Activated naive CD4-positive, alpha-beta T cell treated with anti-CD3 and anti-CD28 coated beads, Interleukin-2, amount 50 U/mL, for 24 hours (primary cell): Measurements from ENCODE around the gene WDR81.
"Not testable (repeated sequence)": the region's sequence is repeated elsewhere in the genome, so short reads cannot be mapped to it uniquely, and the experiment has no call there.

Experiments used
- H3K27ac Mint-ChIP-seq: one replicate; pipeline ENCODE4 v1.8.0; 2021; ENCODE audit warnings: mild to moderate bottlenecking, mixed read lengths
- H3K27me3 Mint-ChIP-seq: one replicate; pipeline ENCODE4 v1.8.0; 2021; ENCODE audit warnings: mixed read lengths
- H3K36me3 Mint-ChIP-seq: one replicate; pipeline ENCODE4 v1.8.0; 2021; ENCODE audit warnings: mixed read lengths
- H3K4me1 Mint-ChIP-seq: one replicate; pipeline ENCODE4 v1.8.0; 2021; ENCODE audit warnings: mixed read lengths
- H3K4me3 Mint-ChIP-seq: one replicate; pipeline ENCODE4 v1.8.0; 2021; ENCODE audit warnings: mild to moderate bottlenecking, mixed read lengths
- H3K9me3 Mint-ChIP-seq: one replicate; pipeline ENCODE4 v1.8.0; 2021; ENCODE audit warnings: mixed read lengths

Gene WDR81

DNA sequence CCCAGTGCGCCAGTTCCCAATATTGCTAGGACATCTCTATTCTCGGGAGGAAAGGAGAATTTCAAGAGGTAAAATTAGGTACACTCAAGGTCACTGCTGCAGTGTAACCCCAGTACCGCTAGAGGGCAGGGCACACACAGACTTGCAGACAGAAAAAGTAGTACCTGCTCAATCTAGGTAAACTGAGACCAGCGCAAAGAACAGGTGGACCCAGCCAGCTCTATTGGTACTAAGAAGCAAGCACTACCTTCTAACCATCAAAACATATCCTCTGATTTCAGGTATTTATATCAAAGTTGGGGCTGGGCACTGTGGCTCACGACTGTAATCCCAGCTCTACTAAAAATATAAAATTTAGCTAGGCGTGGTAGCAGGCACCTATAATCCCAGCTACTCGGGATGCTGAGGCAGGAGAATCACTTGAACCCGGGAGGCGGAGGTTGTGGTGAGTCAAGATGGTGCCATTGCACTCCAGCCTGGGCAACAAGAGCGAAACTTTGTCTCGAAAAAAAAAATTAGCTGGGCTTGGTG is 3.6 kb upstream of the WDR81 start:
- H3K4me3 Mint-ChIP-seq = peak overlapping the region; percentile 24
- peaks cover 1% of the 10 kb centered on the region for H3K36me3 Mint-ChIP-seq
- no peaks in the 10 kb centered on the region for H3K27me3 Mint-ChIP-seq
- H3K9me3 Mint-ChIP-seq = no peaks in the 10 kb centered on the region
- H3K4me1 Mint-ChIP-seq = peaks cover 31% of the 10 kb centered on the region
- H3K27ac Mint-ChIP-seq = no peak overlapping the region

DNA sequence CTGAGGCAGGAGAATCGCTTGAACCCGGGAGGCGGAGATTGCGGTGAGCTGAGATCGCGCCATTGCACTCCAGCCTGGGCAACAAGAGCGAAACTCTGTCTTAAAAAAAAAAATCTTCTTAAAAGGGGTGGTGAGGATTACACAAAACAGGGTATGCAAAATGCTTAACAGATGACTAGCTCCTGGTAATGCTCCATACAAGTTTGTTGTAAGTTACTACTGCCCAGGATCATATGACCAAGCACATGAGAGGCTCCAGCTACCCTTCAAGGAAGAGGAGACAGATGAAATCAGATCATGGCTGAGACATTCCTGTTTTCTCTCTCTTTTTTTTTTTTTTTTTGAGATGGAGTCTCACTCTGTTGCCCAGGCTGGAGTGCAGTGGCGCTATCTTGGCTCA is 2.5 kb upstream of the WDR81 start:
- not testable (repeated sequence) for H3K27ac Mint-ChIP-seq, H3K36me3 Mint-ChIP-seq, H3K4me3 Mint-ChIP-seq, H3K27me3 Mint-ChIP-seq, H3K9me3 Mint-ChIP-seq
- H3K4me1 Mint-ChIP-seq = peaks cover 34% of the 10 kb centered on the region

DNA sequence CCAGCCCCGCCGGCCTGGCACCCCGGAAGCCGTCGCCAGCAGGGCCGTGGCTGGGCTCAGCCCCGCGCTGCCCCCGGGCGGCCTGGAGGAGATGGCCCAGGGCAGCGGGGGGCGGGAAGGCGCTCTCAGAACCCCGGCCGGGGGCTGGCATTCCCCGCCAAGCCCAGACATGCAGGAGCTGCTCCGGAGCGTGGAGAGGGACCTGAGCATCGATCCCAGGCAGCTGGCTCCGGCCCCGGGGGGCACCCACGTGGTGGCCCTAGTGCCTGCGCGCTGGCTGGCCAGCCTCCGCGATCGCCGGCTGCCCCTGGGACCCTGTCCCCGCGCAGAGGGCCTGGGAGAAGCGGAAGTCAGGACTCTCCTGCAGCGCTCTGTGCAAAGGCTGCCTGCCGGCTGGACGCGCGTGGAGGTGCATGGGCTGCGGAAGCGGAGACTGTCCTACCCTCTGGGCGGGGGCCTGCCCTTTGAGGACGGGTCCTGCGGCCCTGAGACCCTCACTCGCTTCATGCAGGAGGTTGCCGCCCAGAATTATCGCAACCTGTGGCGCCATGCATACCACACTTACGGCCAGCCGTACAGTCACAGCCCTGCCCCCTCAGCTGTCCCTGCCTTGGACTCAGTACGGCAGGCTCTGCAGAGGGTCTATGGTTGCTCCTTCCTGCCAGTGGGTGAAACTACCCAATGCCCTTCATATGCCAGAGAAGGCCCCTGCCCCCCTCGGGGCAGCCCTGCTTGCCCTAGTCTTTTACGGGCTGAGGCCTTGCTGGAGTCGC is 551 bp downstream of the WDR81 start:
- Mint-ChIP-seq H3K9me3 (no peaks in the 10 kb centered on the region), H3K36me3 (peaks cover 4% of the 10 kb centered on the region), H3K4me3 (peak overlapping the region; percentile 78), H3K27ac (peak overlapping the region; percentile 65), H3K27me3 (no peaks in the 10 kb centered on the region), H3K4me1 (peaks cover 45% of the 10 kb centered on the region)

DNA sequence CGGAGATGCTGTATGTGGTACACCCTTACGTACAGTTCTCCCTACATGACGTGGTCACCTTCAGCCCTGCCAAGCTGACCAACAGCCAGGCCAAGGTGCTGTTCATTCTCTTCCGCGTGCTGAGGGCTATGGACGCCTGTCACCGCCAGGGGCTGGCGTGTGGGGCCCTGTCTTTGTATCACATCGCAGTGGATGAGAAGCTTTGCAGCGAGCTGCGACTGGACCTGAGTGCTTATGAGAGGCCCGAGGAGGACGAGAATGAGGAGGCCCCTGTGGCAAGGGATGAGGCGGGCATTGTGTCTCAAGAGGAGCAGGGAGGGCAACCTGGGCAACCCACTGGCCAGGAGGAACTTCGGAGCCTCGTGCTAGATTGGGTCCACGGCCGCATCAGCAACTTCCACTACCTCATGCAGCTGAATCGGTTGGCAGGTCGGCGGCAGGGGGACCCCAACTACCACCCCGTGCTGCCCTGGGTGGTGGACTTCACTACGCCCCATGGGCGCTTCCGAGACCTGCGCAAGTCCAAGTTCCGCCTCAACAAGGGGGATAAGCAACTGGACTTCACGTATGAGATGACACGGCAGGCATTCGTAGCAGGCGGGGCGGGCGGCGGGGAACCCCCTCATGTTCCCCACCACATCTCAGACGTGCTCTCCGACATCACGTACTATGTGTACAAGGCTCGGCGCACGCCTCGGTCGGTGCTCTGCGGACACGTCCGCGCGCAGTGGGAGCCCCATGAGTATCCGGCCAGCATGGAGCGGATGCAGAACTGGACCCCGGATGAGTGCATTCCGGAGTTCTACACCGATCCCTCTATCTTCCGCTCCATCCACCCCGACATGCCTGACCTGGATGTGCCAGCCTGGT is 1.4 kb downstream of the WDR81 start:
- no peaks in the 10 kb centered on the region for H3K9me3 Mint-ChIP-seq
- no peaks in the 10 kb centered on the region for H3K27me3 Mint-ChIP-seq
- H3K4me3 Mint-ChIP-seq = peak overlapping the region; percentile 78
- peaks cover 41% of the 10 kb centered on the region for H3K4me1 Mint-ChIP-seq
- H3K27ac Mint-ChIP-seq = peak overlapping the region; percentile 65
- peaks cover 4% of the 10 kb centered on the region for H3K36me3 Mint-ChIP-seq

DNA sequence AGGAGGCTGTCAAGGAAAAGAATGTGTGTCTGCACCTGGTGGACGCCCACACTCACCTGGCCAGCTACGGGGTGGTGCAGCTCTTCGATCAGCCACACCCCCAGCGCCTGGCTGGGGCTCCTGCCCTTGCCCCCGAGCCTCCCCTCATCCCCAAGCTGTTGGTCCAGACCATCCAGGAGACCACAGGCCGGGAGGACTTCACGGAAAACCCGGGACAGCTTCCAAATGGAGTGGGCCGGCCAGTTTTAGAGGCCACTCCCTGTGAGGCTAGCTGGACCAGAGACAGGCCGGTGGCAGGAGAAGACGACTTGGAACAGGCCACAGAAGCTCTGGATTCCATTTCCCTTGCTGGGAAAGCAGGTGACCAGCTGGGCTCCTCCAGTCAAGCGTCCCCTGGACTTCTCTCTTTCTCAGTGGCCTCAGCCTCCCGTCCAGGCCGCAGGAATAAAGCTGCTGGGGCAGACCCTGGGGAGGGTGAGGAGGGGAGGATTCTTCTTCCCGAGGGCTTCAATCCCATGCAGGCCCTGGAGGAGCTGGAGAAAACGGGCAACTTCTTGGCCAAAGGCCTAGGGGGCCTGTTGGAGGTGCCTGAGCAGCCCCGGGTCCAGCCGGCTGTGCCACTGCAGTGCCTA is 2.2 kb downstream of the WDR81 start:
- Mint-ChIP-seq H3K9me3 (no peaks in the 10 kb centered on the region), H3K4me3 (no peak overlapping the region), H3K4me1 (peaks cover 39% of the 10 kb centered on the region), H3K27me3 (no peaks in the 10 kb centered on the region), H3K27ac (no peak overlapping the region), H3K36me3 (peaks cover 4% of the 10 kb centered on the region)

DNA sequence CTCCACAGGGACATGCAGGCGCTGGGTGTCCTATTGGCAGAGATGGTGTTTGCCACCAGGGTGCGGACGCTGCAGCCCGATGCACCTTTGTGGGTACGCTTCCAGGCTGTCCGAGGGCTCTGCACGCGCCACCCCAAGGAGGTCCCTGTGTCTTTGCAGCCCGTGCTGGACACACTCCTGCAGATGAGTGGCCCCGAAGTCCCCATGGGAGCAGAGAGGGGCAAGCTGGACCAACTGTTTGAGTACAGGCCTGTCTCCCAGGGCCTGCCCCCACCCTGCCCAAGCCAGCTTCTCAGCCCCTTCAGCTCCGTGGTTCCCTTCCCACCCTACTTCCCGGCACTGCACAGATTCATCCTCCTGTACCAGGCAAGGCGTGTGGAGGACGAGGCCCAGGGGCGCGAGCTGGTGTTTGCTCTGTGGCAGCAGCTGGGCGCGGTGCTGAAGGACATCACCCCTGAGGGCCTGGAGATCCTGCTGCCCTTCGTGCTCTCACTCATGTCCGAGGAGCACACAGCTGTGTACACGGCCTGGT is 2.8 kb downstream of the WDR81 start:
- no peak overlapping the region for H3K27ac Mint-ChIP-seq
- H3K9me3 Mint-ChIP-seq = no peaks in the 10 kb centered on the region
- no peaks in the 10 kb centered on the region for H3K27me3 Mint-ChIP-seq
- H3K4me3 Mint-ChIP-seq = no peak overlapping the region
- peaks cover 39% of the 10 kb centered on the region for H3K4me1 Mint-ChIP-seq
- peaks cover 4% of the 10 kb centered on the region for H3K36me3 Mint-ChIP-seq

DNA sequence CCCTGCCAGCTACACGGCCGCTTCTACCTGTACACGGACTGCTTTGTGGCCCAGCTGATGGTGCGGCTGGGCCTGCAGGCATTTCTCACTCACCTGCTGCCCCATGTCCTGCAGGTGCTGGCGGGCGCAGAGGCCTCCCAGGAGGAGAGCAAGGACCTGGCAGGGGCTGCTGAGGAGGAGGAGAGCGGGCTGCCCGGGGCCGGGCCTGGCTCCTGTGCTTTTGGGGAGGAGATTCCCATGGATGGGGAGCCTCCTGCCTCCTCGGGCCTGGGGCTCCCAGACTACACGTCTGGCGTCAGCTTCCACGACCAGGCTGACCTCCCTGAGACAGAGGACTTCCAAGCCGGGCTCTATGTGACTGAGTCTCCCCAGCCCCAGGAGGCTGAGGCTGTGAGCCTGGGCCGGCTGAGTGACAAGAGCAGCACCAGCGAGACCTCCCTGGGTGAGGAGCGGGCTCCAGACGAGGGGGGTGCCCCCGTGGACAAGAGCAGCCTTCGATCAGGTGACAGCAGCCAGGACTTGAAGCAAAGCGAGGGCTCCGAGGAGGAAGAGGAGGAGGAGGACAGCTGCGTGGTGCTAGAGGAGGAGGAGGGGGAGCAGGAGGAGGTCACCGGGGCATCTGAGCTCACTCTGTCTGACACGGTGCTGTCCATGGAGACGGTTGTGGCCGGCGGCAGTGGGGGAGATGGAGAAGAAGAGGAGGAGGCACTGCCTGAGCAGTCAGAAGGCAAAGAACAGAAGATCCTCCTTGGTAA is 3.5 kb downstream of the WDR81 start:
- H3K27me3 Mint-ChIP-seq = no peaks in the 10 kb centered on the region
- H3K27ac Mint-ChIP-seq = peak overlapping the region; percentile 55
- H3K4me3 Mint-ChIP-seq = peak overlapping the region; percentile 36
- H3K9me3 Mint-ChIP-seq = no peaks in the 10 kb centered on the region
- peaks cover 4% of the 10 kb centered on the region for H3K36me3 Mint-ChIP-seq
- H3K4me1 Mint-ChIP-seq = peaks cover 35% of the 10 kb centered on the region

DNA sequence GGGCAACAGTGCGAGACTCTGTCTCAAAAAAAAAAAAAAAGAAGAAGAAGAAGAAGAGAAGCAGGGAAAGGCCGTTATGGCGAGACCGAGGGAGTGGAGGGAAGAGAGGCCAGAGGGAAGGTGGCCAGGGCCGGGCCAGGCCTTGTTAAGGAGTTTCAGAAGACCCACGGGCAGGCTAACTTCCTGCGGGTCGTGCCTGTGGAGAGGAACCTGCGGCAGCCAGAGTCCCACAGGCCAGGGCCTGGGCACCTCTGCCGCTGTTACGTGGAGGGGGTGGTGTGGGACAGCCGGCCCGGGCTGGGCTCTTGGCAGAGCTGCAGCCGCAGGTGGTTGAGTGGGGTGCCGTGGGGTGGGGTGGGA is 5.4 kb downstream of the WDR81 start:
- H3K36me3 Mint-ChIP-seq = peaks cover 4% of the 10 kb centered on the region
- H3K4me3 Mint-ChIP-seq = peak overlapping the region; percentile 49
- H3K27me3 Mint-ChIP-seq = no peaks in the 10 kb centered on the region
- H3K27ac Mint-ChIP-seq = no peak overlapping the region
- H3K9me3 Mint-ChIP-seq = no peaks in the 10 kb centered on the region
- H3K4me1 Mint-ChIP-seq = peaks cover 29% of the 10 kb centered on the region

DNA sequence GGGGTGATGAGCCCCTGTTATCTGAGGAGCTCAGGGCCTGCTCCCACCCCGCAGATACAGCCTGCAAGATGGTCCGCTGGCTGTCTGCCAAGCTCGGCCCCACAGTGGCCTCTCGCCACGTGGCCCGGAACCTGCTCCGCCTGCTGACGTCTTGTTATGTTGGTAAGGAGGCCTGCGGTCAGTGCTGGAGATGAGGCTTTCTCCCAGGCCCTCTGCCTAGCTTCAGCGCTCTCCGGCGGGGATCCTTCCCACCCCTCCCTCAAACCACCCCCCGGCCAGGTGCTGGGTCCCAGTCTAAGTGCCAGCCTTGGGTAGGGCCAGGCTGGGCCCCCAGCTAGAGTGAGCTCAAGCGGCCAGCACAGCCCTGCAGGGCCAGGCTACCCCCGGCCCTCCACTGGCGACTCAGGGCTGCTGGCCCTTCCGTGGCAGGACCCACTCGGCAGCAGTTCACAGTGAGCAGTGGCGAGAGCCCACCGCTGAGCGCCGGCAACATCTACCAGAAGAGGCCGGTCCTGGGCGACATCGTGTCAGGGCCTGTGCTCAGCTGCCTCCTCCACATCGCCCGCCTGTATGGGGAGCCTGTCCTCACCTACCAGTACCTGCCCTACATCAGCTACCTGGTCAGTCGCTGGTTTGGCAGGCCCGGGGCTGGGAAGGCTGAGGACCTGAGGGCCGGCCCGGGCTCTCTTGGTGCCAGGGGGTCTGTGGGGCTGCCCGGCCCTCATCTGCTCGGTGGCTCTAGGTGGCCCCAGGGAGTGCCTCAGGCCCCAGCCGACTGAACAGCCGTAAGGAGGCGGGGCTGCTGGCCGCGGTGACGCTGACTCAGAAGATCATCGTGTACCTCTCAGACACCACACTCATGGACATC is 6.1 kb downstream of the WDR81 start:
- no peak overlapping the region for H3K27ac Mint-ChIP-seq
- peaks cover 4% of the 10 kb centered on the region for H3K36me3 Mint-ChIP-seq

DNA sequence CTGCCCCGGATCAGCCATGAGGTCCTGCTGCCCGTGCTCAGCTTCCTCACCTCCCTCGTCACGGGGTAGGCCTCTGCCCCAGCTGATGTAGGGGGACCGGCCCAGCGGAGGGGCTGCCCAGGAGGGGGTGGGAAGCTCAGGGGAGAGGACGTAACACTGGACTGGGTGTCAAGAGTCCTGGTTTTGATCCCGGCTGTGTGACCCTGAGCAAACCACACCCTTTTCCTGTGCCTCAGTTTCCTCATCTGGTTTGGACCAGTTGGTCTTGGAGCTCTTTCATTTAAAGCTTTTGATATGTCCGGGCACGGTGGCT is 6.6 kb downstream of the WDR81 start:
- peaks cover 23% of the 10 kb centered on the region for H3K4me1 Mint-ChIP-seq
- H3K4me3 Mint-ChIP-seq = no peak overlapping the region
- peaks cover 2% of the 10 kb centered on the region for H3K36me3 Mint-ChIP-seq
- no peaks in the 10 kb centered on the region for H3K27me3 Mint-ChIP-seq
- no peak overlapping the region for H3K27ac Mint-ChIP-seq
- H3K9me3 Mint-ChIP-seq = no peaks in the 10 kb centered on the region

More for the DNA sequence above, 6.1 kb downstream of the WDR81 start:
- no peak overlapping the region for H3K4me3 Mint-ChIP-seq
- H3K4me1 Mint-ChIP-seq = peaks cover 26% of the 10 kb centered on the region
- H3K27me3 Mint-ChIP-seq = no peaks in the 10 kb centered on the region
- H3K9me3 Mint-ChIP-seq = no peaks in the 10 kb centered on the region

DNA sequence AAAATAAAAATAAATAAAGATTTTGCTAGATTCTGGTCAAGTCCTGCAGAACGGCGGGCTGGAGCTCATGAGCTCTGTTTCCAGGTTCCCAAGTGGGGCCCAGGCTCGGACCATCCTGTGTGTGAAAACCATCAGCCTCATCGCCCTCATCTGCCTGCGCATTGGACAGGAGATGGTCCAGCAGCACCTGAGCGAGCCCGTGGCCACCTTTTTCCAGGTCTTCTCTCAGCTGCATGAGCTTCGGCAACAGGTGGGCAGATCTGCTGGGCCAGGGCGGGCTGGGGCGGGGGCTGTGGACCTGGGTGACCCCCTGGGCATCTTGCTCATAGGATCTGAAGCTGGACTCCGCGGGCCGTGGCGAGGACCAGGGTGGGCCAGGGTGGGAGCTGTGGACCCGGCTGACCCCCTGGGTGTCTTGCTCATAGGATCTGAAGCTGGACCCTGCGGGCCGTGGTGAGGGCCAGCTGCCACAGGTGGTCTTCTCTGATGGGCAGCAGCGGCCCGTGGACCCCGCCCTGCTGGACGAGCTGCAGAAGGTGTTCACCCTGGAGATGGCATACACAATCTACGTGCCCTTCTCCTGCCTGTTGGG is 7.8 kb downstream of the WDR81 start:
- Mint-ChIP-seq H3K9me3 (no peaks in the 10 kb centered on the region), H3K4me1 (peaks cover 26% of the 10 kb centered on the region), H3K36me3 (peaks cover 2% of the 10 kb centered on the region), H3K27ac (no peak overlapping the region), H3K4me3 (no peak overlapping the region), H3K27me3 (no peaks in the 10 kb centered on the region)

DNA sequence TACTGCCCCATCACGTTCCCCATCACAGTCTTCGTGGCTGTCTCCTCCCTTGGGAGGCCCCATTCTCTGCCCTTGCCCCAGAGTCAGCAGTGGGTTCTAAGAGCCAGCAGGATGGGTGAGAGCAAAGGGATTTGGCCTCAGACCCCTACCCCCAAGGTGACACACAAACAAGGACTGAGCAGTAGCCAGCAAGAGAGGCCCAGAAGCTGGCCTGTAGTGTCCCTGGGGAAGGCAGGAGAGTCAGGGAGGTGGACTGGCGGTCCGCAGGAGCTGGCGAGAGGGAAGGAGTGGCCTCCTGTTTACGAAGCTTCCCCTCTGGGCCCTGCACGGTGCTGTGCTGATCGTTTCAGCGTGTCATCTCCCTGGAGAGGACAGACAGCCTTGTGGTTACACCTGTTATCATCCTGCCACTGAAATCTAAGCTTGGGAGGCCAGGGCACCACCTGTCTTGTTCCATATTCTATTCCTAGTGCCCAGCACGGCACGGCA is 8.4 kb downstream of the WDR81 start:
- Mint-ChIP-seq H3K27me3 (no peaks in the 10 kb centered on the region), H3K36me3 (peaks cover 2% of the 10 kb centered on the region), H3K4me1 (peaks cover 26% of the 10 kb centered on the region), H3K9me3 (no peaks in the 10 kb centered on the region), H3K27ac (no peak overlapping the region), H3K4me3 (no peak overlapping the region)

DNA sequence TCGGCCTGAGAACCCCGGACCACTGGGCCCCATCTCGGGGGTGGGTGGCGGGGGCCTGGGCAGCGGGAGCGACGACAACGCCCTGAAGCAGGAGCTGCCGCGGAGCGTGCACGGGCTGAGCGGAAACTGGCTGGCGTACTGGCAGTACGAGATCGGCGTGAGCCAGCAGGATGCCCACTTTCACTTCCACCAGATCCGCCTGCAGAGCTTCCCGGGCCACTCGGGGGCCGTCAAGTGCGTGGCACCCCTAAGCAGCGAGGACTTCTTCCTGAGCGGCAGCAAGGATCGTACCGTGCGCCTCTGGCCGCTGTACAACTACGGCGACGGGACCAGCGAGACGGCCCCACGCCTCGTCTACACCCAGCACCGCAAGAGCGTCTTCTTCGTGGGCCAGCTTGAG is 9.3 kb downstream of the WDR81 start:
- Mint-ChIP-seq H3K36me3 (peaks cover 2% of the 10 kb centered on the region), H3K9me3 (no peaks in the 10 kb centered on the region), H3K4me1 (peaks cover 18% of the 10 kb centered on the region), H3K4me3 (no peak overlapping the region), H3K27me3 (no peaks in the 10 kb centered on the region), H3K27ac (no peak overlapping the region)

DNA sequence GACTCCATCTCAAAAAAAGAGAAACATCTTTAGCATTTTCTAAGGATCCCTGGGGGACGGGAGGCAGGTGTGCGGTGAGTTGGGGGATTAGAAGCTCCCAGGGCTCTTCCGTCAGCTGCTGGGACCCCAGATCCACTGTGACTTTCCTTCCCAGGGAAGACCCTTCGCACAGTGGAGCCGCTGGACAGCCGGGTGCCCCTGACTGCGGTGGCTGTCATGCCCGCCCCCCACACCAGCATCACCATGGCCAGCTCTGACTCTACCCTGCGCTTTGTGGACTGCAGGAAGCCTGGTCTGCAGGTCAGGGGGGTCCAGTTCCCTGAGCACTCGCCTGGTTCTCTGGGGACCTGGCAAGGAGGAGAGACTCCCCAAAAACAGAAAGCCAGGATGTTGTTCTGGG is 10.9 kb downstream of the WDR81 start:
- Mint-ChIP-seq H3K4me1 (peaks cover 6% of the 10 kb centered on the region), H3K36me3 (no peaks in the 10 kb centered on the region), H3K4me3 (no peak overlapping the region)

More for the DNA sequence above, 10.9 kb downstream of the WDR81 start:
- H3K27ac Mint-ChIP-seq = no peak overlapping the region
- no peaks in the 10 kb centered on the region for H3K27me3 Mint-ChIP-seq
- H3K9me3 Mint-ChIP-seq = no peaks in the 10 kb centered on the region
